HG03571 (cell line): Measurements from ENCODE around the gene NOP10.

Experiments
- ATAC-seq: cut with Tn5 transposase; IDR thresholded peaks from one replicate; pipeline ENCODE4 v1.9.1; 2021; ENCODE audit not compliant: unreplicated experiment

Gene NOP10

GRCh38 chr15:34332553-34333120 is 10.3 kb downstream of the NOP10 start:
- no peak for ATAC-seq

- ATAC-seq = no peak
These were observed 11.1 kb downstream of the NOP10 start for GRCh38 chr15:34331809-34332208.

GRCh38 chr15:34330279-34330678 is 12.7 kb downstream of the NOP10 start:
- no peak for ATAC-seq

GRCh38 chr15:34329006-34329405 is 13.9 kb downstream of the NOP10 start:
- ATAC-seq = no peak

- ATAC-seq = no peak
These were observed 15.0 kb downstream of the NOP10 start for GRCh38 chr15:34327906-34328305.

- no peak for ATAC-seq
These were observed 17.6 kb downstream of the NOP10 start for GRCh38 chr15:34325368-34325767.

- no peak for ATAC-seq
These were observed 18.0 kb downstream of the NOP10 start for GRCh38 chr15:34324933-34325332.

GRCh38 chr15:34323217-34323616 is 19.7 kb downstream of the NOP10 start:
- no peak for ATAC-seq

GRCh38 chr15:34318277-34319079 is 24.5 kb downstream of the NOP10 start:
- ATAC-seq = peak; percentile 52

- no peak for ATAC-seq
These were observed 28.1 kb downstream of the NOP10 start for GRCh38 chr15:34314491-34315490.

GRCh38 chr15:34311563-34311962 is 31.4 kb downstream of the NOP10 start:
- ATAC-seq = no peak

- no peak for ATAC-seq
These were observed 38.3 kb downstream of the NOP10 start for GRCh38 chr15:34304613-34305012.

- ATAC-seq = no peak
These were observed 41.9 kb downstream of the NOP10 start for GRCh38 chr15:34301058-34301457.

GRCh38 chr15:34297059-34297458 is 45.9 kb downstream of the NOP10 start:
- no peak for ATAC-seq

GRCh38 chr15:34292621-34293020 is 50.3 kb downstream of the NOP10 start:
- ATAC-seq = no peak
